HG03060 (cell line): ENCODE data around the gene PPP2R3B.
"Not testable (repeated sequence)": the region's sequence is repeated elsewhere in the genome, so short reads cannot be mapped to it uniquely, and the experiment has no call there.

Experiments used
- ATAC-seq: cut with Tn5 transposase; IDR thresholded peaks from one replicate; pipeline ENCODE4 v1.9.1; 2021; ENCODE audit warnings: low read depth, moderate number of reproducible peaks; ENCODE audit not compliant: unreplicated experiment

The PPP2R3B gene

GRCh38 chrX:324664-325063 lies 62.0 kb downstream of the PPP2R3B start:
- not testable (repeated sequence) for ATAC-seq

- ATAC-seq = no peak
Observed at GRCh38 chrX:323721-324628, 62.7 kb downstream of the PPP2R3B start.

GRCh38 chrX:320126-320783 lies 66.5 kb downstream of the PPP2R3B start:
- ATAC-seq = no peak

GRCh38 chrX:319579-320125 lies 67.1 kb downstream of the PPP2R3B start:
- no peak for ATAC-seq

GRCh38 chrX:318739-319578 lies 67.7 kb downstream of the PPP2R3B start, which contains the start of gene GTPBP6:
Gene GTPBP6, minus strand, starts transcription at chrX:318796. Its CDS starts 9 bp downstream, at chrX:318787.
- ATAC-seq = peak; percentile 82

- ATAC-seq = peak; percentile 45
Observed at GRCh38 chrX:318068-318738, 68.5 kb downstream of the PPP2R3B start.

GRCh38 chrX:317424-318067 lies 69.2 kb downstream of the PPP2R3B start:
- no peak for ATAC-seq

GRCh38 chrX:316351-317325 lies 70.1 kb downstream of the PPP2R3B start:
- no peak for ATAC-seq

- ATAC-seq = no peak
Observed at GRCh38 chrX:314781-315595, 71.7 kb downstream of the PPP2R3B start.

- ATAC-seq = no peak
Observed at GRCh38 chrX:314049-314448, 72.7 kb downstream of the PPP2R3B start.

GRCh38 chrX:313546-313945 lies 73.2 kb downstream of the PPP2R3B start:
- no peak for ATAC-seq

GRCh38 chrX:312621-313331 lies 73.9 kb downstream of the PPP2R3B start:
- ATAC-seq = no peak

GRCh38 chrX:311156-312129 lies 75.3 kb downstream of the PPP2R3B start:
- no peak for ATAC-seq

- no peak for ATAC-seq
Observed at GRCh38 chrX:310621-311155, 76.0 kb downstream of the PPP2R3B start.

- no peak for ATAC-seq
Observed at GRCh38 chrX:308821-309520, 77.7 kb downstream of the PPP2R3B start.
